ENCODE measurements around the gene POLR2B.
"Not testable (repeated sequence)": the region's sequence is repeated elsewhere in the genome, so short reads cannot be mapped to it uniquely, and the experiment has no call there.

POLR2B gene

DNA sequence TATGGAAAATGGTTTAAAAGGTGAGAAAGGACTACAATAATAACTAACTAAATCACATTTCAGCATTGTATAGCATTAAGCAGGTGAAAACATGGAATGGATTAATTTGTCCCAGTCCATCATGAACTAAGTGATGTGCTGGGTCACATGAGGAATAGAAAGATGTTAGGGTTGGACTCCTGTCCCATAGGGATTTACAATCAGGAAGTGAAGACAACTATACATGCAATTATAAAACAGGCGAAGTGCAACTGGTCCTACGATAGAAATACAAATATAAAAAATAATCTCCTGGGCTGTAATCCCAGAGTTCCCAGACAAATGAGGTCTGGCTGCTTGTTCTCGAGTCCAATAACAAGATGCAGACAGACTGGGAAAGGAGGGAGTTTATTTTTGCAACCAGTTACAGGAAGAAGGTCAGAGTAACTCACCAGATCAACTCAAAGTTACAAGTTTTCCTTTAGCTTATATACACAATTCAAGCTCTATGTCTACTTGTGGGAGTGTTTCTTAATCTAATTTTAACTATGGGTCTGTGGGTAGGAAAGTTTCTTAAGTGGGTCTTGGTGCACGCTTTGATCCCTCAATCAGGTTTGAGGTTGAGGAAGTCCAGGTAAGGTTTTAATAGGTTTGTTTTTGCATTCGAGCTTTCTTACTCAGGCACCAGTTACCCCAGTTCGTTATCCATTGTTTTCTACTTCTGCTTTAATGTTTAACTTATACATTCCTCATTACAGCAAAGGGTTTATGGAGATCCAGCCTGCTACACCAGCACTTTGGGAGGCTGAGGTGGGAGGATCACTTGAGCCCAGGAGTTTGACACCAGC is 81.4 kb downstream of the POLR2B start:
- DNase-seq, result no peak

DNA sequence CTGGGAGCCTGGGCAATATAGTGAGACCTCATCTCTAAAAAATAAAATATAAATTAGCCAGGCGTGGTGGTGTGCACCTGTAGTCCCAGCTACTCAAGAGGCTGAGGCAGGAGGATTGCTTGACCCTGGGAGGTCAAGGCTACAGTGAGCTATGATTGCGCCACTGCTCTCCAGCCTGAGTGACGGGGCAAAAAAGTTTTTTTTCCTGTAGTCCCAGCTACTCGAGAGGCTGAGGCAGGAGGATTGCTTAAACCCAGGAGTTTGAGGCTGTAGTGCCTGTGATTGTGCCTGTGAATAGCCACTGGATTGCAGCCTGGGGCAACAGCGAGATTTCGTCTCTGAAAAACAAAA is 82.0 kb downstream of the POLR2B start:
- DNase-seq, result not testable (repeated sequence)

DNA sequence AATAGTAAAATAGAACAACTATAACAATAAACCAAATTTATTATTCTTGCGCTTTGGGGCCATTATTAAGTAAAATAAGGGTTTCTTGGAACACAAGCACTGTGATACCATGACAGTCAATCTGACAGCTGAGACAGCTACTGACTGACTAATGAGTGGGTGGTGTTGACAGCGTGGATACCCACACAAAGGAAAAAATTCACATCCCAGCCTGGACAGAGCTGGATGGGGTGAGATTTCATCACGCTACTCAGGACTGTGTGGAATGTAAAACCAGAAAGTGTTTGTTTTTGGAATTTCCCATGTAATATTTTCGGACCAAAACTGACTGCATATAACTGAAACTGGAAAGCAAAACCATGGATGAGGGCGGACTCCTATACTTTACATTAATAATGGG is 82.7 kb downstream of the POLR2B start:
- no peak for DNase-seq

DNA sequence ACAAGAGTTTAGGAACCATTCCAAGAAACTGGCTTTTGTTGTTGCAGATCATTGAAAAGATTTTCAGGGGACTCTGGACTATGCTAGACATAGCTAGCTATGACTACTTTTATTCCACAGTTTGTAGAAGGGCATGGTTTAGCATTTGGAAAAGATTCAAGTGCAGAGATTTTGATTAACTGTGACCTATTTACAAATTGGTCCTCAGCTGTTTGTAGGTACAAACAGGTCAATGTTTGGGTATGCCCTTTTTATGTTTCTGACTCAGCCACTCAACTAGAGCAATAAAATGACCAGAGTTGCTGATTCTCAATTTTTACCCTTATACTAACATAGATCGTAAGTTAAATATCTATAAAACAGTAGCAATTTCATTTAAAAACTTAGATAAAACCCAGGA is 84.8 kb downstream of the POLR2B start:
- DNase-seq, result no peak

DNA sequence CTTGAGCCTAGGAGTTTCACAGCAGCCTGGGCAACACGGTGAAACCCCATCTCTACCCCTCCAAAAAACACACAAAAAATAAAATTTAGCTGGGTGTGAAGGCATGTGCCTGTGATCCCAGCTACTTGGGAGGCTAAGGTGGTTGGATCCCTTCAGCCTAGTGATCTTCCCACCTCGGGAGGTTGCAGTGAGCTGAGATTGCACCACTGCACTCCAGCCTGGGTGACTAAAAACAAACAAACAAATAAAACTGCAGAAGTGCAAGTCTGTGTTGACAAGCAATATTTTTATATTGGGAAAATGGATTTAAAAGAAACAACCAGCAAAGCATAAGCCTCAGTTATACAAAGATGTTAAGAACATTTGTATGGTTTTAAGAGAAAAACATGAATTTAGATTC is 85.4 kb downstream of the POLR2B start:
- no peak for DNase-seq

DNA sequence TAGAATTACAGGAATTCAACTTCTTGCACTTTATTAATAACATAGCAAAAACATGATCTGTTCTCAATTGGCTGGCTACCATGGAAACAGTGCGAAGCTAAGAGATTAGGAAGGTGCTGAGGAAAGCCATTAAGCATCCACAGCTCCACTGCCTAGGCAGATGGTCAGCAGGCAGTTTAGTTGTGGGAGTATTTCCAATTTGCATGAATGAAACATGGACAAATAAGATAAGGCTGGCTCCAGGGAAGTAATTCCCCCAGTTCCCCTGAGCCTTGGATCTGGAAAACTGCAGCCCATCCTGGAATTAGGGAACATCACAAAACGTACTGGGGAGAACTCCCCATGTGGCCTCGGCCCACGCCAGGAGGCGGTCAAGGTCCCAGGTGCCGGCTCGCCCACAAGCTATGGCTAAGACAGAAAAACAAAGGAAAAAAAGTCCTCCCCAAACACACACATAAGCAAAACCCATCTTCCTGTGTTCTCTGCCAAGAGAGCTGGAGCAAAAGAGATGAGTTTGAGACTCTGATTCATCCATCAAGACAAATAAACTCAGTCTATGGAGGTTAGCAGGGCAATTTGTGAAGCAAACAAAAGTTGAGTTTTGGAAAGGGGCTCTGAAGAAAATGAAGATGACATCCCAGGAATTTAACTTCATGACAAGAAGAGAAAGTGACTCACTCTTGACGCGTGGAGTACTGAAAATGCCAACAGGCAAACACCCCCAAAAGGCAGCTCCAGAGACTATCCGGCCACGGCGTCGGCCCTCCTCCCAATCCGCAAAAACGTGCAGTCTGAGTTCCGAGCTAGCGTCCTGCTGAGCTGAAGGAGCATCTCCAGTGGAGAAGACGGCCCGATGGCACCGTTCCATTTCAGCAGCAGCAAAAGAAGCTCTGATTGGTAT is 86.4 kb downstream of the POLR2B start:
- DNase-seq, result no peak

DNA sequence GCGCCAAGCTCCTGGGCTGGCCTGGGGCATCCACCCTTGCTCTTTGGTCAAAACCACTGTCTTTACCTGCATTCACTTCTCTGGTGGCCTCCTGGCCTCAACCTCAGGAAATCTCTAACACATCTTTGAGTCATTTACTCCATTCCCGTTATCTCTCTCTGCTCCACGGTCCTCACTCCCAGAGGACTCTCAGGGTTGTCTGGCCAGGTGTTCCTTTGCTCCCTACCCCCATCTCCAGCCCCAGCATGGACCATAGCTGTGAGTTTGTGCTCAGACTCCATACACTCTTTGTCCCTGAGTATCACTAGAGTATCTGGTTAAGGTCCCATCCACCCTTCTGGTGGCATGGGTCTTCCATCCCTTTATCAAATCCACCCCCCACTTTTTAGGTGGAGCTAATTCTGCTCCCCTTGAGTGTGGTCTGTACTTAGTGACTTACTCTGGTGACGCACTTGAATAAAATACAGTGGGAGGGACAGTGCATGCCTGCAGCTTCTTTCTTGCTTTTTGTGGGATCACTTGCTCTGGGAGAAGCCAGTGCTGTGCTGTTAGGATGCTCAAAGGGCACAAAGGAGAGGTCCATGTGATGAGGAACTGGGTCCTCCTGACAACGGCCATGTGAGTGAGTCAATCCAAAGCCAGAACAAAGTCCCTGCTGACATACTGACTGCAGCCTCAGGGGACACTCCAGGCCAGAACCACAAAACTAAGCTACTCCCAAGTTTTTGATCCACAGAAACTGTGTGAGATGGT is 87.2 kb downstream of the POLR2B start:
- no peak for DNase-seq

DNA sequence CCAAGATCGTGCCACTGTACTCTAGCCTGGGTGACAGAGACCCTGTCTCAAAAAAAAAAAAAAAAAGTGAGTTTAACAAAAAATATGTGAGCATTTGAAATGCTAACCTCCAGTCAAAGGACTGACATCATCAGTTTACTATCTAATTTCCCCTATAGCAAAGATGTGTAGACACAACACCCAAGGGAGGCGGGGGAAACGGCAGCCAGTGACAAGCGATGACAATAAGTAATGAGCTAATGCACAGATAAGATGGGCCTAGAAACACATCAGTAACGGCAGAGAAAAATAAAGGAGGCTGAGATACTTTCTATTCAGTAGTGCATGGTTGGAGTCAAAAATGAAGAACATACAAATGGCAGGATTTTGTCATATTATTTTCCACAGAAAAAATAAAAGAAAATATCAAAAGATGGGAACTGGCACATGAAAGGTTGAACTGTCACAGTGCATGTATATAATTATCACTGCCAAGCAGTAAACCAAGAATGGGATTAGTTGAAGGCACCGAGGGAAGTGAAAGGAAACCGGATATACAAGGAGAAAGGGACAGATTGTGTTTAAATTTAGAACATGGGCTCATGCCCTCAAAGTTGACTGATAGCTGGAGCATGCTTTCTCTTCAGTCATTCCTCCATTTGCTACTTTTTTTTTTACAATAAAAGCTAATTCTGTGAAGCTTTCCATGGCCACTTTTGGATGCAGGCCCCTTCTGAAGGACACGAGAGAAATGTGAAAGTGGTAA is 89.7 kb downstream of the POLR2B start:
- DNase-seq, result no peak

DNA sequence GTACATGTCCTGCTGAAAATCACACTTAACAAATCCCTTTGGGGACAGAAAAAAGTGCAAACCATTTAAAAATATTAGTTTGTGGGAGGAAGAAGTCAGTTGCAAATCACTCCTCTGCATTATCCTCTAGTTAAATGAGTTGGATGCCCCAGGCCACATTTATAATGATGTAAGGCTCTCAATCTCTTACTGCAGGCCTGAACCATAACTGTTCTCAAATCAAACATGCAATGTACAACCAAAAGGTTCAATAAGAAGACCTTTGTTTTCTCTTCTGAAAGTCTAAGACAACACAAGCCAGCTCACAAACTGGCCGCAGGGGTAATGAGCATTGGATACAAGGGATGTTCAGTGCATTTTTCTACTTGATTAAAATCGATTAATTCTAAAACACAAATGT is 91.8 kb downstream of the POLR2B start:
- DNase-seq, result no peak

DNA sequence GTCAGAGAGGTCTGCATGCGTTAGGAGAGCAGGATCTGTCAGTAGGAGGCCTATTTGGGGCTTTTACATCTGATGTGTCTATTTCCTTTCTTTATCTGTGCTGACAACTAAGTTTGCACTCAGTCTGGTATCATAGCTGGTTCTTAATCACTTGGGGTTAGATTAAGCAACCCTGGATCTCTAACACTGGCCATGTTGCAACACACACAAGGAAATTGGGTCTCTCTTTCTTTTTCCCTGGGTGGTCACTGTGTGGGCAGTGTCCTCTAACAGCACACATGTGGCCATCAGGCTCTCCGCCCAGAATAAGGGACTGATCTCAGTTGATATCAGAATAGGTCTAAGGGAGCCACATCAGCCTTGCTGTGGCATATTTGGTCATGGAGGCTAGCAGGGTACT is 92.6 kb downstream of the POLR2B start:
- no peak for DNase-seq

DNA sequence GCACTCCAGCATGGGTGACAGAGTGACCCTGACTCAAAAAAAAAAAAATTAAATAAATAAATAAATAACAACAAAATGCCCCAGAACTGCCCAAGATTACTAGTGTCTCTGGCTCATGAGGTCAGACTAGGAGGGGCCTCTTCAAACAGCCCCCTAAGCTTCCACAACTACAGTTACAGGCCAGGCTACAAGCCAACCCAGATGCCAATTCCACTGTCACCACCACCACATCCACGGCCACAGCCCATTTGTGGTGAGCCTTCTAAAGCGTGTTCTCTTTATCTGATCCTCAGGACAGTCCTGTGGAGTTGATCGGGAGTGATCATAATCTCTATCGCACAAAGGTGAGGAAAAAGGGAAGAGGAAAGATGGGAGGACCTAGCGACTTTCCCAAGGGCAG is 94.9 kb downstream of the POLR2B start:
- no peak for DNase-seq

DNA sequence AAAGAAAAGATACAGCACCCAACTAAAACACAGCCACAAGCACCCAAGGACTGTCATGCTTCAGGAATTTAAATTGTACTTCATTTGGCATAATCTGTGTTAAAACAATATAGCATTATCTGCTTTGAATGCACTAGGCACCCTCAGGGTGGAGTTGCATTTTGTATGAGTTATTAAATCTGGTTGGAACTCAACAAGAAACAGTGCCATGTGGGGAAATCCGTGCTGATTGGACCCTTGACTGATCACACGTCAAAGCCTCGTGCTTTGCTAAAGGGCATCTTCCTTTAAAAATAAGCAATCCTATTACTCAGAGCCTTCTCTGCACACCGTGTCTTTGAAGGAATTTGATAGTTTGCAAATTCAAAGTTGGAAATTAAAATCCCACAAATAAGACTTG is 96.0 kb downstream of the POLR2B start:
- DNase-seq, result no peak

DNA sequence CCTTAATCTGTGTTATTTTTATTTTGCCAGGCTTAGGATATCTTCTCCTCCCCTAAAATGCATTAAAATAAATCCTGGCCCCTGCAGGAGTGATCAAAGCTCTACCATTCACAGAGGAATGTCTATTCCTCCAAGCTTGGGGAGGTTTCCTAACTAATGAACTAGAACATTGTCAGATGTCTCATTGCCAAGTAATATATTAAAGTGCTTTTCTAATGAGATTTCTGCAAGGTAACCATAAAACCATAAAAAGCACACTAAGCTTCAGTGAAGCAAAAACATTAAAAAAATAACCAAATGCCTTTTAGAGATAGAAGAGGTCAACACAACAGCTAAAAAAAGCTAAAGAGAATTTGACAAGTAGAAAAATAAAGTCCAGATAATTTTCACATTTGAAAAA is 96.7 kb downstream of the POLR2B start:
- no peak for DNase-seq

DNA sequence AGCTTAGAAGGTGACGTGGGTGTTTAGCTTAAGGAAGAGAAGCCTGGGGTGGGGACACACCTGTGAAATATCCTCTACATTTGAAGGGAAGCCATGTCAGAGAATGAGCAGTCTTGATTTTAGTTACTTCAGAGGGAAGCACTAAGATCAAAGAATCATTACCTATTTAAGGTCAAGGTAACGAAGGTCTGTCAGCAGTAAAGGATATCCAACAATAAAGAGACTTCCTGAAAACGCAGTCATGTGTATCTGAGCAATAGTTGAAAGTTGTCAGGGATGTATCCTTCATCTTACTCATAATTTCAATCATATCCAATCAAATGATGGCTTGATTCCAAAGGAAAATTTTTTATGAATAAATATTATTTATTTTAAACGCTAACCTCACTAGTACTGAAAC is 98.0 kb downstream of the POLR2B start:
- DNase-seq, result no peak

DNA sequence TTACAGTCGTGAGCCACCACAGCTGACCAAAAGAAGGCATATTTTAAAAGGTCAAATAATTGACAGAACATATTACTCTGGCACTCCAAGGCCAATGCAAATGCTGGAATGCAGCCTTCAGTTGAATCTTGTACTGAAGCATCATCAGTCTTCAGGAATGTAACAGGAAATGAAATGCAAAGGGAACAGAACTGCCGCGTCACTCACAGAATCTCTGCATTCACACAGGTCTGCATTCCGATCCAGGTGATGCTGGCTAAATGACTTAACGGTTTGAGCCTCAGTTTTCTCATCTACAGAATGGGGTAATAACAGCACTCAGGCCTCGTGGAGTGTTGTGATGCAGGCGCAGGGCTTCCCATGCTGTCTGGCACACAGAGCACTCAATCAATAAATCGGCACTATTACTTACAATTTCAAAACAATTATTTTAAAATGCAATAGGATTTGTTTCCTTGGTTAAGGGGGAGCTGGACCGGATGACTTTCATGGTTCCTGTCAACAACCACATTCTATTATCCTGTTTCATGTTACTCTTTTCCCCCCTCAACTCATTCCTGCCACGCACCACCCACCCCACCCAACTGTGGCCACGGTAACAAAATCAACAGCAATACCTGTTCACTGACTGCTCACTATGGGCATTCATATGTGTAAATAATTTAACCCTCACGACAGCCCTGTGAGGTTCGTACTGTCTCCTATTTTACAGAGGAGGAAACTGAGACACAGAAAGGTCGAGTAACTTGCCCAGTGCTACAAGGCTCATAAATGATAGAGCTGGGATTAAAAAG is 99.1 kb downstream of the POLR2B start:
- DNase-seq, result no peak

DNA sequence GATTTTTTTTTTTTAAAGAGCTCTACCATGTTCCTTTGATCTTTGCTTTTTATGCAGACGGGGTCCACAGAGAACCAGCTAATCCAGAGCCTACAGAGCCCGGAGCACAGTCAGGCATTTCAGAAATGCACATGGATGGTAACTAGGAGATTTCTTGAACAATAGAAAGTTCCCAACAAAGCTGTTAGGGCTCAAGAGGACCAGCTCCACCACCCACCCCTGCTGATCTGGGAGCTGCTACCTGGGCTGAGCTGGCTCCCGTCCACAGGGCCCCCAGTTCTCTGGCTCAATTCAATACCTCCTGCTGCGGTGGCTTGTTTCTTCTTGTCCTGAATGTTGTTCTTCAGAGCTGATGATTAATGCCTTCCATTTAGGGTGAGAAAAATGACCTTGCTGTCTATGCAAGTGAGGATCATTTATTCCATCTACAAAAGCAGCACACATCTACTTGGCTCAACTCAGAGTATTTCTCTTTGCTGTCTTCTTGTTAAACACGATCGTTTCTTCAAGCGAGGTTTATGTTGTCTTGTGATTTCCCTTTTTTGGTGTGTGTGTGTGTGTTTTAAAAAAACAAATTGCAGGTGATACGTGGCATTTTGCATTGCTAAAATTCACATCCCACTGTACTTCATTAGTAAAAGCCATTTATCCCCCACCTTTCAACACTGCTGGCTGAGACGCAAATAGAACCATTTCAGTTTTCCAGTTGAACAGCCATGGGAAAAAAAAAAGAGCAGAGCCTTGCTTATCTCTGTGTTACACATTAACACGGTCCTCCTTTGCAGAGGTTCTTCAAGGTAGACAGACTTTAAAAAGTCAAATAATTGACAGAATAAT is 100.2 kb downstream of the POLR2B start:
- no peak for DNase-seq

Data from stimulated activated CD4-positive, alpha-beta T cell treated with anti-CD3 and anti-CD28 coated beads, Interleukin-2, amount 100 ng/mL, for 48 hours (primary cell).